ENCODE data around the gene DNM1L.

Gene DNM1L

DNA sequence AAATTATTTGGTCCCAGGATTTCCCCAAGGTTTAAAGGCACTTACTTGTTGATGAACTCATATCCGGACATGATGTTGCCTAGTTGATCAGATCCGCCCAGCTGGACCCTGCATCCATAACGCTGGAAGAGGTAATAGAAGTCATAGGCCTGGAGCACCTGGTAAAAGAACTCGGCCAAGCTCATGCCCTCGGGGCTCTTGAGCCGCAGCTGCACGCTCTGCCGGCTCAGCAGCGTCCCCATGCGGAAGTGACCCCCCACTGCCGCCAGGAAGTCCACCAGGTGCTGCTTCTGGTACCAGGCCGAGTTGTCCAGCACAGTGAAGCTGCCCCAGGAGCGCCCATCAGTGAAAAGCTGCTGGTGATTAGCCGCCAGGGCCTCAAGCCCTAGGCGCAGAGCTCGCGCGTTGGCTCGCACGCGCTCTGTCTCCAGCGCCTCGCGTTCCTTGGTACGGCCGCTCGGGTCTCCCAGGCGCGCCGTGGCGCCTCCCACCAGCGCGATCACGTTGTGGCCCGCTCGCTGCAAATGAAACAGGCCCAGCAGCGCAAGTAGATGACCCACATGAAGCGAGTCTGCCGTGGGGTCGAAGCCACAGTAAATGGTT is 76.1 kb downstream of the DNM1L start:
- H3K27ac ChIP-seq (ENCODE audit: low read length): peak overlapping the region; percentile 84
- H3K4me1 ChIP-seq (ENCODE audit: control insufficient read depth, insufficient read depth, low read length): peaks cover 25% of the 10 kb centered on the region
- H3K9ac ChIP-seq (ENCODE audit: low read length in 2 of 2): peak overlapping the region; percentile 73 to 80
- H3K36me3 ChIP-seq (ENCODE audit: control insufficient read depth in 2 of 2, insufficient read depth in 2 of 2, low read length in 2 of 2): peaks cover 15 to 26% of the 10 kb centered on the region in 2 donors
- H3K4me3 ChIP-seq (ENCODE audit: low read length in 2 of 2): peak overlapping the region; percentile 87 to 99
- H3K27me3 ChIP-seq (ENCODE audit: control insufficient read depth in 1 of 2, insufficient read depth in 2 of 2, low read length in 2 of 2): no peaks in the 10 kb centered on the region
- H3K9me3 ChIP-seq (ENCODE audit: control insufficient read depth in 2 of 2, low read length in 2 of 2): no peaks in the 10 kb centered on the region

DNA sequence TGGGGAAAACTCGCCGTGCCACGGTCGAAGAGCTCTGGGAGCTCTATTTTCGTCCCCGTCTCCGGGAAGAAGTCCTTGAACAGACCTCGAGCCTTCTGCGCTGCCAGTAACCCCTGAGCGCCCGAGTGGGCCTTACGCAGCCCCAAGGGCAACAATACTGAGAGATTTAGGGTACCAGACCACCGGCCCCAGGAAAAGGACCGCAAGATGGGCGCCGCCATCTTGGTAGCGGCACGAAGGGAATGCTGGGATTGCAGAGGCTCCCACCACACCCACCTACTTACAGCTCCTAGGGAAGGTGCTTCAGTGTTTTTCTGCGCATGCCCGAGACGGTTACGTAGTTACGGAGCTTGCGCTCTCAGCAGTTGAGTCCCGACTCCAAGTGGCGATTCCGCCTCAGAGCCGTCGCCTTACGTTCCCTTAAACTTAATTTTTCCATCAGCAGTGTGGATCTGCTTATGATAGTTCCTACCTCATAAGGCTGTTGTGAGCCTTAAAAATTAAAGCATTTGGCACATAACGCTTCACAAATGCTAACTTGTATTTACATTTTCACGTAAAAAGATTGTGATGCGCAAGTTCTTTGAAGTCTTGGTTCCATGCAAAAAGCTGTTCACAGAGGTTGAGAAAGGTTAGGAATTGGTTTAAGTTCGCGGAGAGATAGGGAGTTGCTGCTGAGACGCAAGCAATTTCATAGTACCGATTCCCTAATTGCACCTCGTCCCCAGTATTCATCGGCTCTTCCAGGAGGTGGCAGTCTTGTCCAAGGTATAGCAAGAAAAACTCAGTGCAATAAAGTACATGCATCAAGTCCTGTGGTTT is 76.8 kb downstream of the DNM1L start, which contains the start of gene YARS2:
Gene YARS2, minus strand, starts transcription at position 244 of the 822 bp plus-strand sequence. Its CDS starts 23 bp downstream, at position 221.
- Histone ChIP-seq H3K4me1 (ENCODE audit: control insufficient read depth, insufficient read depth, low read length) (peaks cover 25% of the 10 kb centered on the region), H3K9ac (ENCODE audit: low read length in 2 of 2) (peak within 1 kb of the TSS; percentile 73 to 80), H3K36me3 (ENCODE audit: control insufficient read depth in 2 of 2, insufficient read depth in 2 of 2, low read length in 2 of 2) (peaks cover 15 to 19% of the 10 kb centered on the region in 2 donors), H3K27me3 (ENCODE audit: control insufficient read depth in 1 of 2, insufficient read depth in 2 of 2, low read length in 2 of 2) (no peaks in the 10 kb centered on the region), H3K4me3 (ENCODE audit: low read length in 2 of 2) (peak within 1 kb of the TSS; percentile 87 to 99), H3K27ac (ENCODE audit: low read length) (peak within 1 kb of the TSS; percentile 84), H3K9me3 (ENCODE audit: control insufficient read depth in 2 of 2, low read length in 2 of 2) (no peaks in the 10 kb centered on the region)

DNA sequence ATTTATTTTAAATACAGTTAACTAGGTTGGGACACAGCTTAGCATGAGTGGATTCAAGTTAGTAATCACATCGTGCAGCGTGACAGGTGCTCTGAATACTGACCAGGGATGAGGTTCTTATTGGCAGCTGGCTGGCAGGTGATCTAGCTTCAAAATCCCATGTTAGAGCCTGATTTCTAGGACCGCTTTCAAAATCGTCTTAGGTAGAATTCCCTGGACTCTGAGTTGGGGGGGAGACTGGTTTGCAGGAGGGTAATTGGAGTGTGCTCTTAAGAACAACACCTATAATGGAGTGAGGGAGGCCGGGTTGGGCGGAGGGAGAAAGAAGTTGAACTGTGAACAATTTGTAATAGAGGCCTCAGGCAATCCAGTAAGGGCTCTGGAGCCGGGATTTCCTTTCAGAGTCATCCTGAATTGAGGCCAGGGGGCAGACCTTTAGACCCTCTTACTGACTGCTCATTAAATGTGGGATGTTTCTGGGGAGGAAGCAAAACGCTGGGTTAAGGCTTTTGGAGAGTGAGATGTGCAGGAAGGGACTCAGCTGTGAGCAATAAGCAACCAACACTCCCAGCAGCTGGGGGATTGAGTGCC is 77.5 kb downstream of the DNM1L start:
- Histone ChIP-seq H3K36me3 (ENCODE audit: control insufficient read depth in 2 of 2, insufficient read depth in 2 of 2, low read length in 2 of 2) (peaks cover 10 to 12% of the 10 kb centered on the region in 2 donors), H3K9me3 (ENCODE audit: control insufficient read depth in 2 of 2, low read length in 2 of 2) (no peaks in the 10 kb centered on the region), H3K4me3 (ENCODE audit: low read length in 2 of 2) (peak overlapping the region; percentile 87 to 99), H3K9ac (ENCODE audit: low read length in 2 of 2) (peak overlapping the region; percentile 73 to 80), H3K27ac (ENCODE audit: low read length) (peak overlapping the region; percentile 84), H3K4me1 (ENCODE audit: control insufficient read depth, insufficient read depth, low read length) (peaks cover 25% of the 10 kb centered on the region), H3K27me3 (ENCODE audit: control insufficient read depth in 1 of 2, insufficient read depth in 2 of 2, low read length in 2 of 2) (no peaks in the 10 kb centered on the region)

DNA sequence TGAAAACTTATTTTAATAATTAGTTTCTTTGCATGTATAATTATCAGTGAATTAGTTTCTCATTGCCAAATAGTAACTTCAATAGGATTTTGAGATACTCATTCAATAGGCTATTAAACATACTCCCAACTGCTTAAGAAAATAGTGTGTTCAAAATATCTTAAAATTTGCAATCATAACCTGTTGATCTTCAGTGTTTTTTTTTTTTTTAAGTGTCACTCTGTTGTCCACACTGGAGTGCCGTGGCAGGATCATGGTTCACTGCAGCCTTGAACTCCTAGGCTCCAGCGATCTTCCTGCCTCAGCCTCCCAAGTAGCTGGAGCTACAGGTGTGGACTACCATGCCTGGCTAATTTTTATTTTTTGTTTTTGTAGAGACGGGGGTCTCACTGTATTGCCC is 78.1 kb downstream of the DNM1L start:
- peaks cover 5 to 7% of the 10 kb centered on the region in 2 donors for H3K36me3 ChIP-seq (ENCODE audit: control insufficient read depth in 2 of 2, insufficient read depth in 2 of 2, low read length in 2 of 2)
- H3K9ac ChIP-seq (ENCODE audit: low read length in 2 of 2): no peak overlapping the region
- peak overlapping the region; percentile 84 for H3K27ac ChIP-seq (ENCODE audit: low read length)
- H3K27me3 ChIP-seq (ENCODE audit: control insufficient read depth in 1 of 2, insufficient read depth in 2 of 2, low read length in 2 of 2): no peaks in the 10 kb centered on the region
- no peak overlapping the region for H3K4me3 ChIP-seq (ENCODE audit: low read length in 2 of 2)
- no peaks in the 10 kb centered on the region for H3K9me3 ChIP-seq (ENCODE audit: control insufficient read depth in 2 of 2, low read length in 2 of 2)
- peaks cover 25% of the 10 kb centered on the region for H3K4me1 ChIP-seq (ENCODE audit: control insufficient read depth, insufficient read depth, low read length)

DNA sequence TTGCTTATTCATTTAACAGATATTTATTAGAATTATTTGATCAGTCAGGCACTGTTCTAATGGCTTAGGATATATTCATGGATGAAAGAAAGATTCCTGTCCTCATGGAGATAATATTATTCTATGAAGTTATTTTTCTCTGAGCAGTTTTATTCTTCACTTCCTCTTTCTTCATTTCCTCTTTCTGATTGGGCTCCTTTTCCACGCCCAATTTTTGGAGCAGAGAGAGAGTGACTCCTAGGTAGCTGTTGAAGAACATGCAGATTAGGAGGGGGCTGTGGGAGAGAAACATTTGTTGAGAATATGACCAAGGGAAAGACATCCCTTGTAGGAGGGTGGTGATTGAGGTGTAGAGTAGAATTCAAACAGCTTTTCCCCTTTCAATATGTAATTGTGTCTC is 82.6 kb downstream of the DNM1L start:
- Histone ChIP-seq H3K27ac (ENCODE audit: low read length) (no peak overlapping the region), H3K9ac (ENCODE audit: low read length in 2 of 2) (no peak overlapping the region), H3K4me1 (ENCODE audit: control insufficient read depth, insufficient read depth, low read length) (peaks cover under 1% of the 10 kb centered on the region), H3K36me3 (ENCODE audit: control insufficient read depth in 2 of 2, insufficient read depth in 2 of 2, low read length in 2 of 2) (no peaks in the 10 kb centered on the region), H3K9me3 (ENCODE audit: control insufficient read depth in 2 of 2, low read length in 2 of 2) (no peaks in the 10 kb centered on the region), H3K4me3 (ENCODE audit: low read length in 2 of 2) (no peak overlapping the region), H3K27me3 (ENCODE audit: control insufficient read depth in 1 of 2, insufficient read depth in 2 of 2, low read length in 2 of 2) (no peaks in the 10 kb centered on the region)

DNA sequence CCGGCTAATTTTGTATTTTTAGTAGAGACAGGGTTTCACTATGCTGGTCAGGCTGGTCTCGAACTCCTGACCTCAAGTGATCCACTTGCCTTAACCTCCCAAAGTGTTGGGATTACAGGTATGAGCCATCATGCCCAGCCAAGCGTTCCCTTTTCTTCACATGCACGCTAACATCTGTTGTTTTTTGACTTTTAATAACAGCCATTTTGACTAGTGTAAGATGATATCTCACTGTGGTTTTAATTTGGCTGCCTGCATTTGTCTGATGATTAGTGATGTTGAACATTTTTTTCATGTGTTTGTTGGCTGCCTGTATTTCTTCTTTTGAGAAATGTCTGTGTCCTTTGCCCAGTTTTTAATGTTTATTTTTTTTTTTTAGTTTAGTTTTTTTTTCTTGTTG is 86.8 kb downstream of the DNM1L start:
- Histone ChIP-seq H3K4me1 (ENCODE audit: control insufficient read depth, insufficient read depth, low read length) (no peaks in the 10 kb centered on the region), H3K9ac (ENCODE audit: low read length in 2 of 2) (no peak overlapping the region), H3K4me3 (ENCODE audit: low read length in 2 of 2) (no peak overlapping the region), H3K27ac (ENCODE audit: low read length) (no peak overlapping the region), H3K36me3 (ENCODE audit: control insufficient read depth in 2 of 2, insufficient read depth in 2 of 2, low read length in 2 of 2) (no peaks in the 10 kb centered on the region), H3K27me3 (ENCODE audit: control insufficient read depth in 1 of 2, insufficient read depth in 2 of 2, low read length in 2 of 2) (peaks cover 0 to 2% of the 10 kb centered on the region in 2 donors), H3K9me3 (ENCODE audit: control insufficient read depth in 2 of 2, low read length in 2 of 2) (no peaks in the 10 kb centered on the region)

DNA sequence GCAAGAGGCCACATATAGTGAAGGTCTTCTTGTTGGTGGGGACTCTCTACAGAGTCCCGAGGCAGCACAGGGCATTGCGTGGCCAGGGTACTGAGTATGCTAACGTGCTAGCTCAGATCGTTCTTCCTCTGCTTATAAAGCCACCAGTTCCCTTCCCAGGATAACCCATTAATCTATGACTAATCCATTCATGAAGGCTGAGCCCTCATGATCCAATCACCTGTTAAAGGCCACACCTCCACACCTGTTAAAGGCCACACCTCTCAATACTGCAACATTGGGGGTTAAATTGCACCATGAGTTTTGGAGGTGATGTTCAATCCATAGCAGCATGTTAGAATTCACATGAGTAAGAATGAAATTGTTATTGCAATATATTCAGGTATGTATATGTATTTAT is 89.4 kb downstream of the DNM1L start:
- Histone ChIP-seq H3K27ac (ENCODE audit: low read length) (no peak overlapping the region), H3K9ac (ENCODE audit: low read length in 2 of 2) (no peak overlapping the region), H3K36me3 (ENCODE audit: control insufficient read depth in 2 of 2, insufficient read depth in 2 of 2, low read length in 2 of 2) (no peaks in the 10 kb centered on the region), H3K4me1 (ENCODE audit: control insufficient read depth, insufficient read depth, low read length) (no peaks in the 10 kb centered on the region), H3K9me3 (ENCODE audit: control insufficient read depth in 2 of 2, low read length in 2 of 2) (no peaks in the 10 kb centered on the region), H3K27me3 (ENCODE audit: control insufficient read depth in 1 of 2, insufficient read depth in 2 of 2, low read length in 2 of 2) (peaks cover 0 to 2% of the 10 kb centered on the region in 2 donors), H3K4me3 (ENCODE audit: low read length in 2 of 2) (no peak overlapping the region)

DNA sequence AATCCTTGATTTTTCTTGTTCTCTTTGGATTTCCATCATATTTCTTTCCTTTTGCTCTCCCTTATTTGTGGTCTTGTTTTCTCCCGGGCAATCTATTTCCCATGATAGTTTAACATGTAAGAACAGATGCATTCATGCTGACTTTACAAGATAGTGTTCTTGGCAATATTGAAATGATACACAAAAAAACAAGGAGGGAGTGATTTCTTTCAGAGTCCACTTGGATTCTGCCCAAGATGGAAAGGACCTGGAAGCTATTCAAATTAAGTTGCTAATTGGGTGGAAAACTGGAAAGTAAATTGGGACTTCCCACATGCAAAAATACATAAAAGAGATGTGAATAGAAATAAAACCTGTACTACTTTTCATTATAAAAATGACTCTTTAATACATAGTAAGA is 91.0 kb downstream of the DNM1L start:
- Histone ChIP-seq H3K4me3 (ENCODE audit: low read length in 2 of 2) (no peak overlapping the region), H3K27ac (ENCODE audit: low read length) (no peak overlapping the region), H3K27me3 (ENCODE audit: control insufficient read depth in 1 of 2, insufficient read depth in 2 of 2, low read length in 2 of 2) (peaks cover 0 to 2% of the 10 kb centered on the region in 2 donors), H3K9me3 (ENCODE audit: control insufficient read depth in 2 of 2, low read length in 2 of 2) (no peaks in the 10 kb centered on the region), H3K36me3 (ENCODE audit: control insufficient read depth in 2 of 2, insufficient read depth in 2 of 2, low read length in 2 of 2) (no peaks in the 10 kb centered on the region), H3K4me1 (ENCODE audit: control insufficient read depth, insufficient read depth, low read length) (no peaks in the 10 kb centered on the region), H3K9ac (ENCODE audit: low read length in 2 of 2) (no peak overlapping the region)

DNA sequence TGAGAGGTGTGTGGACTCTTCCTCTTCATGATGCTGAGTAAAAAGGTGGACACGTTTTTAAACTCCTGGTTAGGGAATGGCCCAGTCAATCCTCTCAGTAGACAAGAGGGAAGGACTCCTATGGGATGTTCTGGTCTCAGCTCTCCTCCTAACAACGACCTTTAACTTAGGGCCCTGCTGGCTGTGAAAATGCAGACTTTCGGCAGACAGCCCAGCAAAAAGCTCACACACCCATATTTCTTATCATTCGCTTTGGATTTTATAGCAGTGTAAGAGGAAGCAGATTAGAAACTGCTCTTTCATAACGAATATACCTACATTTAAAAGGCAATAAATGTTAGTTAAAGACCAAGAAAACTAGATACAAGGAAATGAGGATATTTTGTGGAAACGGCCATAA is 94.6 kb downstream of the DNM1L start:
- Histone ChIP-seq H3K36me3 (ENCODE audit: control insufficient read depth in 2 of 2, insufficient read depth in 2 of 2, low read length in 2 of 2) (no peaks in the 10 kb centered on the region), H3K9ac (ENCODE audit: low read length in 2 of 2) (no peak overlapping the region)

DNA sequence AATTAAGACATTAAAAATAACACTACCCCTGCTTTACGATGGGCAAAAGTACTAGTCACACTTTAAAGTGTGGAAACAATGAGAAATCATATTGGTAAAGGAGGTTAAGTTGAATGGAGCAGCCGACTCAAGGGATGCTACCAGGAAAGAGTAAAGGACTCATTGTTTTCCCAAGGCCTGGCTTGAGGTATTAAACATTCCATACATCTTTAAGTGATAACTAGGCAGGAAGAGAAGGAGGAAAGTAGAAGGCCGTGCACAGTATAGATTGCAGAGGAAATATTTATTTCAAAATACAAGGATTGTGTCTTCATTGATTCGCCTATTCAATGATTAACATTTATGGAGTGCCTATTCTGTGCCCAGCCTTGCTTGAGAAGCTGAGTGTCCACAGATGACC is 97.2 kb downstream of the DNM1L start:
- no peaks in the 10 kb centered on the region for H3K9me3 ChIP-seq (ENCODE audit: control insufficient read depth in 2 of 2, low read length in 2 of 2)
- H3K9ac ChIP-seq (ENCODE audit: low read length in 2 of 2): no peak overlapping the region
- H3K4me3 ChIP-seq (ENCODE audit: low read length in 2 of 2): no peak overlapping the region
- no peaks in the 10 kb centered on the region for H3K36me3 ChIP-seq (ENCODE audit: control insufficient read depth in 2 of 2, insufficient read depth in 2 of 2, low read length in 2 of 2)
- H3K27me3 ChIP-seq (ENCODE audit: control insufficient read depth in 1 of 2, insufficient read depth in 2 of 2, low read length in 2 of 2): no peaks in the 10 kb centered on the region
- no peak overlapping the region for H3K27ac ChIP-seq (ENCODE audit: low read length)
- no peaks in the 10 kb centered on the region for H3K4me1 ChIP-seq (ENCODE audit: control insufficient read depth, insufficient read depth, low read length)

More for the DNA sequence above, 94.6 kb downstream of the DNM1L start:
- Histone ChIP-seq H3K4me3 (ENCODE audit: low read length in 2 of 2) (no peak overlapping the region), H3K27ac (ENCODE audit: low read length) (no peak overlapping the region), H3K9me3 (ENCODE audit: control insufficient read depth in 2 of 2, low read length in 2 of 2) (no peaks in the 10 kb centered on the region), H3K4me1 (ENCODE audit: control insufficient read depth, insufficient read depth, low read length) (no peaks in the 10 kb centered on the region), H3K27me3 (ENCODE audit: control insufficient read depth in 1 of 2, insufficient read depth in 2 of 2, low read length in 2 of 2) (no peaks in the 10 kb centered on the region)

Data from stomach smooth muscle (tissue), 2 donors.